Ishikawa (cell line): ENCODE results near the gene CACHD1.

ENCODE experiments used
- CREB1 ChIP-seq: IDR thresholded peaks from 2 replicates; pipeline ENCODE4 v1.6.1; 2012; ENCODE audit warnings: low read depth
- EGR1 ChIP-seq: IDR thresholded peaks from 2 replicates; pipeline ENCODE4 v1.6.1; 2012
- EP300 ChIP-seq: IDR thresholded peaks from 2 replicates; pipeline ENCODE4 v1.6.1; 2012; ENCODE audit warnings: borderline replicate concordance
- NFIC ChIP-seq: IDR thresholded peaks from 2 replicates; pipeline ENCODE4 v1.6.1; 2012
- RAD21 ChIP-seq: IDR thresholded peaks from 2 replicates; pipeline ENCODE4 v1.6.1; 2012; ENCODE audit warnings: low read depth
- TAF1 ChIP-seq: IDR thresholded peaks from 2 replicates; pipeline ENCODE4 v1.6.1; 2012; ENCODE audit warnings: low read depth, mild to moderate bottlenecking
- YY1 ChIP-seq: IDR thresholded peaks from 2 replicates; pipeline ENCODE4 v1.6.1; 2012; ENCODE audit warnings: low read depth
- ZBTB7A ChIP-seq: IDR thresholded peaks from 2 replicates; pipeline ENCODE4 v1.6.1; 2012; ENCODE audit warnings: low read depth
- TF ChIP-seq, protein P1 (sequence below): IDR thresholded peaks from 2 replicates; pipeline ENCODE4 v1.6.1; 2012
- TF ChIP-seq, protein P2 (sequence below): IDR thresholded peaks from 2 replicates; pipeline ENCODE4 v1.6.1; 2012

DNA sequence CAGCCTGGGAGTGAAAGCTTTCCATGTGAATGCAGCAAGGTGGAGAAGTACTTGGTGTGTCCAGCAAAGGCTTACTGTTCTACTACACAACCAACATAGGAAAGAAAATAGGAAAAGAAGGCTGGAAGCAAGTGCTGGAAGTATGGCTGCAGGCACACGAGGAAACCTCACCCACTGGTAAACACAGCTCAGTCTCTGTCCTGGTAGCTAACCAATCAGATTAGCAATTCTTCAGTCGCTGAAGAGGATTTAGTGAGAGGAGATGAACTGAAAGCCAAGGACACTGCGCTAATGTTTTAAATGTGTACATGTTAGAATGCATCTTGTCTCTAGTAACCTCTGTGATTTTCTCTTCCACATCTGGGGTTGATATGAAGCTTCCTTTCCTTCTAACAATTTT, 36.2 kb upstream of the CACHD1 start:
- TF ChIP-seq RAD21: no peak
- no peak for TF ChIP-seq CREB1
- TF ChIP-seq, protein P1, sequence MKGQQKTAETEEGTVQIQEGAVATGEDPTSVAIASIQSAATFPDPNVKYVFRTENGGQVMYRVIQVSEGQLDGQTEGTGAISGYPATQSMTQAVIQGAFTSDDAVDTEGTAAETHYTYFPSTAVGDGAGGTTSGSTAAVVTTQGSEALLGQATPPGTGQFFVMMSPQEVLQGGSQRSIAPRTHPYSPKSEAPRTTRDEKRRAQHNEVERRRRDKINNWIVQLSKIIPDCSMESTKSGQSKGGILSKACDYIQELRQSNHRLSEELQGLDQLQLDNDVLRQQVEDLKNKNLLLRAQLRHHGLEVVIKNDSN: no peak
- TF ChIP-seq TAF1: no peak
- no peak for TF ChIP-seq EP300
- TF ChIP-seq NFIC: no peak
- TF ChIP-seq, protein P2, sequence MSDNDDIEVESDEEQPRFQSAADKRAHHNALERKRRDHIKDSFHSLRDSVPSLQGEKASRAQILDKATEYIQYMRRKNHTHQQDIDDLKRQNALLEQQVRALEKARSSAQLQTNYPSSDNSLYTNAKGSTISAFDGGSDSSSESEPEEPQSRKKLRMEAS: no peak
- TF ChIP-seq ZBTB7A: no peak
- TF ChIP-seq YY1: no peak
- TF ChIP-seq EGR1: no peak
